ENCODE data around the gene HYKK. TPM values are rescaled to one million over a fixed set of nuclear protein-coding genes. Genes with fewer than 3 reads are reported as not detected.

HYKK gene, protein sequence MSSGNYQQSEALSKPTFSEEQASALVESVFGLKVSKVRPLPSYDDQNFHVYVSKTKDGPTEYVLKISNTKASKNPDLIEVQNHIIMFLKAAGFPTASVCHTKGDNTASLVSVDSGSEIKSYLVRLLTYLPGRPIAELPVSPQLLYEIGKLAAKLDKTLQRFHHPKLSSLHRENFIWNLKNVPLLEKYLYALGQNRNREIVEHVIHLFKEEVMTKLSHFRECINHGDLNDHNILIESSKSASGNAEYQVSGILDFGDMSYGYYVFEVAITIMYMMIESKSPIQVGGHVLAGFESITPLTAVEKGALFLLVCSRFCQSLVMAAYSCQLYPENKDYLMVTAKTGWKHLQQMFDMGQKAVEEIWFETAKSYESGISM
- 3.9 and 4.4 TPM in 2 replicates for total RNA-seq

DNA sequence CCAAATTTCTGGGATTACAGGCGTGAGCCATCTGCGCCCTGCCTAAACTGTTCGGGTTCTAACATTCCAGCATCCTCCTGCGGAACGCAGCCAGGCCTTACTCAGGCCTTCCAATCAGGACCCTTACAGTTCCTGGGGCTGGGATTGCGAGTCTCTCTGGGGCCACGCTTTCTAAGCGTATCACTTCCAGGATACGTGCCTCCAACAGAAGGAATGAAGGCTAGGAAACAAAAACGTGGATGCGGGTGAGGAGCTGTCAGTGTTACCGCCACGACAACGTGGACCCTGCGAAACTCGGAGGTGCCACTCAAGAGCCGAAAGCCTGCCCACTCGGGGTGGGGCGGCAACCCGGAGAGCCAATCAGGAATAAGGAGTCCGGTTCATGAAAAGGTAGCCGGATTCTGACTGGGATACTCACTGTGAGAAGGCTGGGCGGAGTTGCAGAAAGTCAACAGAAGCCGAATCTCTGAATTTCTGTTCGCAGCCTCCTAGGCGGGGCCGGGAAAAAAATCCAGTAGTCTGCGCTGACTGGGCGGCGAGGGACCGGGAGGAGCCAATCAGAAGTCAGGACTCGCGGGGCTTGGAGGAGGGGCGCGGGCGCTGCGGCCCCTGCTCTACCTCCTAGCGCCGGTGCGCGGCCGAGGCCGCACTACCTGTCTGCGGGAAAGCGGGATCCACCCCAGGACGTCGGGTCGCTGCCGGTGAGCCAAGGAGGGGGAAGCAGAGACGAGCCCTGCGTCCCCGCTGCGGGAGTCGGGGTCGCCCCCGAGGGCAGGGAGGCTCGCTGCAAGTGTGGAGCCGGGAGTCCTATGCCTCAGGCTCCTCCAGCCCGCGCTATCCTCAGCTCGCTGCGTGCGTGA lies at the start of gene HYKK:
TSS of gene HYKK (plus strand) at position 607 of the 860 bp plus-strand sequence. CDS start 5,512 bp downstream, outside the sequence.
- peak; percentile 7 for TF ChIP-seq CTCF (IDR thresholded peaks at IDR 0.05; ENCODE audit: insufficient read depth, low read length, poor library complexity, severe bottlenecking)
- no peaks in the 10 kb centered on the region for H3K27me3 ChIP-seq (ENCODE audit: control insufficient read depth, insufficient read depth, low read length)
- DNase-seq (ENCODE audit: low read depth) = peak; percentile 93
- peak within 1 kb of the TSS; percentile 70 for H3K4me3 ChIP-seq (ENCODE audit: low read depth, low read length)
- no peaks in the 10 kb centered on the region for H3K36me3 ChIP-seq (ENCODE audit: control insufficient read depth, insufficient read depth, low read length)

- no peaks in the 10 kb centered on the region for H3K36me3 ChIP-seq (ENCODE audit: control insufficient read depth, insufficient read depth, low read length)
- H3K4me3 ChIP-seq (ENCODE audit: low read depth, low read length) = no peak overlapping the region
- no peaks in the 10 kb centered on the region for H3K27me3 ChIP-seq (ENCODE audit: control insufficient read depth, insufficient read depth, low read length)
- no peak for DNase-seq (ENCODE audit: low read depth)
- no peak for TF ChIP-seq CTCF (IDR thresholded peaks at IDR 0.05; ENCODE audit: insufficient read depth, low read length, poor library complexity, severe bottlenecking)
Observed at GRCh38 chr15:78460737-78461136, 46.6 kb upstream of the HYKK start.

- Histone ChIP-seq H3K36me3 (ENCODE audit: control insufficient read depth, insufficient read depth, low read length) (no peaks in the 10 kb centered on the region), H3K4me3 (ENCODE audit: low read depth, low read length) (no peak overlapping the region), H3K27me3 (ENCODE audit: control insufficient read depth, insufficient read depth, low read length) (no peaks in the 10 kb centered on the region)
- TF ChIP-seq CTCF (IDR thresholded peaks at IDR 0.05; ENCODE audit: insufficient read depth, low read length, poor library complexity, severe bottlenecking) = no peak
- DNase-seq (ENCODE audit: low read depth) = no peak
Observed at GRCh38 chr15:78461171-78461888, 46.0 kb upstream of the HYKK start.

- Histone ChIP-seq H3K36me3 (ENCODE audit: control insufficient read depth, insufficient read depth, low read length) (peaks cover 2% of the 10 kb centered on the region), H3K27me3 (ENCODE audit: control insufficient read depth, insufficient read depth, low read length) (no peaks in the 10 kb centered on the region), H3K4me3 (ENCODE audit: low read depth, low read length) (no peak overlapping the region)
- no peak for DNase-seq (ENCODE audit: low read depth)
- no peak for TF ChIP-seq CTCF (IDR thresholded peaks at IDR 0.05; ENCODE audit: insufficient read depth, low read length, poor library complexity, severe bottlenecking)
Observed at GRCh38 chr15:78469031-78469430, 38.3 kb upstream of the HYKK start.

GRCh38 chr15:78477295-78477694 lies 30.1 kb upstream of the HYKK start:
- no peak for TF ChIP-seq CTCF (IDR thresholded peaks at IDR 0.05; ENCODE audit: insufficient read depth, low read length, poor library complexity, severe bottlenecking)
- H3K36me3 ChIP-seq (ENCODE audit: control insufficient read depth, insufficient read depth, low read length) = peaks cover 3% of the 10 kb centered on the region

More at GRCh38 chr15:78477295-78477694, 30.1 kb upstream of the HYKK start:
- DNase-seq (ENCODE audit: low read depth) = no peak
- Histone ChIP-seq H3K4me3 (ENCODE audit: low read depth, low read length) (no peak overlapping the region), H3K27me3 (ENCODE audit: control insufficient read depth, insufficient read depth, low read length) (no peaks in the 10 kb centered on the region)
